GM23338 (cell line): ENCODE results near the gene RGS6. TPM values are rescaled to one million over a fixed set of nuclear protein-coding genes. Genes with fewer than 3 reads are reported as not detected.

Experiments used
- ATAC-seq: fragments of 200-7000 bp; cut with Tn5 transposase; 3 replicates; pipeline ENCODE4 v1.9.1; 2020
- DNase-seq: peaks from one replicate; pipeline ENCODE4 v3.0.0-alpha.2; 2015; ENCODE audit warnings: low spot score
- H2AFZ ChIP-seq: fragments of 200-600 bp; sonication (generic); 2 replicates; pipeline ENCODE4 v1.8.0; 2016; ENCODE audit warnings: antibody characterized with exemption, mild to moderate bottlenecking, moderate library complexity
- H3F3A ChIP-seq: fragments of 200-600 bp; sonication (generic); replicated peaks from 2 replicates; pipeline ENCODE4 v1.8.0; 2017; ENCODE audit warnings: antibody characterized with exemption, mixed run types, low read depth
- H3K27ac ChIP-seq: fragments of 200-600 bp; sonication (generic); 2 replicates; pipeline ENCODE4 v1.6.1; 2016; ENCODE audit warnings: low read depth
- H3K27me3 ChIP-seq: fragments of 200-600 bp; sonication (generic); 2 replicates; pipeline ENCODE4 v1.8.0; 2016; ENCODE audit warnings: mild to moderate bottlenecking, mixed run types, moderate library complexity; ENCODE audit not compliant: insufficient read depth
- H3K36me3 ChIP-seq: fragments of 200-600 bp; sonication (generic); 2 replicates; pipeline ENCODE4 v1.8.0; 2016; ENCODE audit warnings: mild to moderate bottlenecking; ENCODE audit not compliant: insufficient read depth
- H3K4me1 ChIP-seq: fragments of 200-600 bp; sonication (generic); 2 replicates; pipeline ENCODE4 v1.8.0; 2016; ENCODE audit warnings: mild to moderate bottlenecking, moderate library complexity; ENCODE audit not compliant: insufficient read depth
- H3K4me2 ChIP-seq: fragments of 200-600 bp; sonication (generic); 2 replicates; pipeline ENCODE4 v1.7.1; 2017; ENCODE audit warnings: mixed run types
- H3K4me3 ChIP-seq: fragments of 200-600 bp; sonication (generic); 2 replicates; pipeline ENCODE4 v1.6.1; 2016; ENCODE audit warnings: mixed run types
- H3K79me2 ChIP-seq: fragments of 200-600 bp; sonication (generic); replicated peaks from 2 replicates; pipeline ENCODE4 v1.8.0; 2017; ENCODE audit warnings: mild to moderate bottlenecking; ENCODE audit not compliant: insufficient read depth
- H3K9me2 ChIP-seq: fragments of 200-600 bp; sonication (generic); 2 replicates; pipeline ENCODE4 v1.8.0; 2017; ENCODE audit not compliant: insufficient read depth
- H4K20me1 ChIP-seq: fragments of 200-600 bp; sonication (generic); replicated peaks from 2 replicates; pipeline ENCODE4 v1.8.0; 2017; ENCODE audit warnings: mild to moderate bottlenecking; ENCODE audit not compliant: insufficient read depth
- H3K27ac Mint-ChIP-seq: 2 replicates; pipeline ENCODE4 v1.8.0; 2020; ENCODE audit warnings: inconsistent platforms, mild to moderate bottlenecking, moderate library complexity, mixed read lengths
- H3K27me3 Mint-ChIP-seq: 3 replicates; pipeline ENCODE4 v1.8.0; 2022; ENCODE audit warnings: low read depth, mild to moderate bottlenecking, moderate library complexity, mixed read lengths, inconsistent platforms; ENCODE audit not compliant: insufficient read depth, poor library complexity
- H3K36me3 Mint-ChIP-seq: 3 replicates; pipeline ENCODE4 v1.8.0; 2021; ENCODE audit warnings: low read depth, mild to moderate bottlenecking, inconsistent platforms, moderate library complexity, mixed read lengths
- H3K4me1 Mint-ChIP-seq: 3 replicates; pipeline ENCODE4 v1.8.0; 2020; ENCODE audit warnings: mild to moderate bottlenecking, inconsistent platforms, mixed read lengths
- H3K4me3 Mint-ChIP-seq: 3 replicates; pipeline ENCODE4 v1.8.0; 2021; ENCODE audit warnings: moderate library complexity, mild to moderate bottlenecking, inconsistent platforms, mixed read lengths
- H3K9me3 Mint-ChIP-seq: 3 replicates; pipeline ENCODE4 v1.8.0; 2020; ENCODE audit warnings: moderate library complexity, mild to moderate bottlenecking, inconsistent platforms, mixed read lengths
- CREB1 ChIP-seq: fragments of 250-450 bp; sonication (Bioruptor Pico); IDR thresholded peaks from 2 replicates; pipeline ENCODE4 v1.5.0; 2020; ENCODE audit warnings: low read depth, mild to moderate bottlenecking, moderate library complexity
- EZH2 ChIP-seq: fragments of 200-600 bp; sonication (generic); IDR thresholded peaks from one replicate; pipeline ENCODE4 v1.8.0; 2017; ENCODE audit warnings: antibody characterized with exemption, mild to moderate bottlenecking, low read depth; ENCODE audit not compliant: unreplicated experiment
- EZH2phosphoT487 ChIP-seq: fragments of 200-600 bp; sonication (generic); IDR thresholded peaks from one replicate; pipeline ENCODE4 v1.8.1; 2018; ENCODE audit warnings: antibody characterized with exemption; ENCODE audit not compliant: unreplicated experiment
- JUNB ChIP-seq: IDR thresholded peaks from one replicate; pipeline ENCODE4 v1.6.1; 2016; ENCODE audit warnings: antibody characterized with exemption; ENCODE audit not compliant: unreplicated experiment
- NANOG ChIP-seq: IDR thresholded peaks from 2 replicates; pipeline ENCODE4 v1.6.1; 2016; ENCODE audit warnings: antibody characterized with exemption, borderline replicate concordance
- POLR2AphosphoS5 ChIP-seq: IDR thresholded peaks from 2 replicates; pipeline ENCODE4 v1.6.1; 2016; ENCODE audit warnings: antibody characterized with exemption, low read depth
- STAT1 ChIP-seq: IDR thresholded peaks from one replicate; pipeline ENCODE4 v1.6.1; 2016; ENCODE audit warnings: antibody characterized with exemption; ENCODE audit not compliant: unreplicated experiment
- ZNF114 ChIP-seq: fragments of 250-450 bp; sonication (Bioruptor Pico); IDR thresholded peaks from 2 replicates; pipeline ENCODE4 v1.5.0; 2020; ENCODE audit warnings: mild to moderate bottlenecking, moderate library complexity
- ZNF331 ChIP-seq: fragments of 250-450 bp; sonication (Bioruptor Pico); IDR thresholded peaks from 2 replicates; pipeline ENCODE4 v1.5.0; 2020; ENCODE audit warnings: low read depth, mild to moderate bottlenecking, moderate library complexity
- polyA plus RNA-seq: library from polyadenylated mRNA; unstranded; fragments of >200 nt; fragmentation: Nextera tagmentation; extraction: Ambion mirVana; gene quantifications from 2 replicates; pipeline ENCODE4 v1.2.1, GENCODE V29; 2016
- total RNA-seq: library from RNA; depleted of rRNA; stranded (reverse); fragments of >200 nt; shearing (Covaris generic); gene quantifications from 2 replicates; pipeline ENCODE4 v1.2.3, GENCODE V29; 2014
- TF ChIP-seq, protein P1 (sequence below): fragments of 250-450 bp; sonication (Bioruptor Pico); IDR thresholded peaks from 2 replicates; pipeline ENCODE4 v1.5.0; 2020; ENCODE audit warnings: mild to moderate bottlenecking, moderate library complexity
- TF ChIP-seq, protein P2 (sequence below): IDR thresholded peaks from one replicate; pipeline ENCODE4 v1.6.1; 2018; ENCODE audit warnings: antibody characterized with exemption; ENCODE audit not compliant: unreplicated experiment
- TF ChIP-seq, protein P3 (sequence below): IDR thresholded peaks from 2 replicates; pipeline ENCODE4 v1.6.1; 2016; ENCODE audit warnings: antibody characterized with exemption
- TF ChIP-seq, protein P4 (sequence below), 2 experiments: fragments of 200-600 bp in 1 of 2; sonication (generic) in 1 of 2; conservative IDR thresholded peaks; 2 replicates each; pipeline versions ENCODE4 v1.5.1 to v1.6.1; 2016 to 2017; ENCODE audit warnings: antibody characterized with exemption in 2 of 2, low read depth in 2 of 2, mild to moderate bottlenecking in 2 of 2, moderate library complexity in 1 of 2

Gene RGS6
- total and polyA plus RNA-seq, 2 experiments from 2014 or later = 0.66 to 0.83 TPM

DNA sequence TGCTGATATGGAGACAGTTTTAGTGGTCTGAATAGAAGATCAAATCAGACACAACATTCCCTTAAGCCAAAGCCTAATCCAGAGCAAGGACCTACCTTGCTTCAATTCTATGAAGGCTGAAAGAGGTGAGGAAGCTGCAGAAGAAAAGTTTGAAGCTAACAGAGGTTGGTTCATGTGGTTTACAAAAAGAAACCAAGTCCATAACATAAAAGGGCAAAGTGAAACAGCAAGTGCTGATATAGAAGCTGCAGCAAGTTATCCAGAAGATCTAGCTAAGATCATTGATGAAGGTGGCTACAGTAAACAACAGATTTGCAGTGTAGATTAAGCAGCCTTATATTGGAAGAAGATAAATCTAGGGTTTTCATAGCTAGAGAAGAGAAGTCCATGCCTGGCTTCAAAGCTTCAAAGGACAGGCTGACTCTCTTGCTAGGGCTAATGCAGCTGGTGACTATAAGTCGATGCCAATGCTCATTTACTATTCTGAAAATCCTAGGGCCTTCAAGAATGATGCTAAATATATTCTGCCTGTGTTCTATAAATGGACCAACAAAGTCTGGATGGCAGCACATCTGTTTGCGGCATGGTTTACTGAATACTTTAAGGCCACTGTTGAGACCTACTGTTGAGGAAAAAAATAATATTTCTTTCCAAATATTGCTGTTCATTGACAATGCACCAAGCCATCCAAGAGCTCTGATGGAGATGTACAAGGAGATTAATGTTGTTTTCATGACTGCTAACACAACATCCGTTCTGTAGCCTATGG, 600.6 kb downstream of the RGS6 start:
- Histone ChIP-seq H3K36me3 (0 out of 2 replicates have a peak, but pooled peaks cover 3% of the 10 kb centered on the region), H3K4me3 (no peak overlapping the region), H3F3A (no peaks in the 10 kb centered on the region), H3K79me2 (no peaks in the 10 kb centered on the region), H3K27ac (no peak overlapping the region), H3K4me1 (no peaks in the 10 kb centered on the region), H3K27me3 (no peaks in the 10 kb centered on the region), H3K9me2 (0 out of 2 replicates have a peak, but pooled peaks cover 5% of the 10 kb centered on the region), H3K4me2 (no peak overlapping the region), H2AFZ (no peak overlapping the region), H4K20me1 (no peaks in the 10 kb centered on the region)
- ATAC-seq (no peak), DNase-seq (no peak)
- TF ChIP-seq POLR2AphosphoS5 (no peak), EZH2phosphoT487 (no peak), NANOG (no peak), EZH2 (no peak), STAT1 (no peak), ZNF331 (CRISPR knock-in tag) (no peak), ZNF114 (CRISPR knock-in tag) (no peak), JUNB (no peak), CREB1 (no peak)
- TF ChIP-seq, protein P1, sequence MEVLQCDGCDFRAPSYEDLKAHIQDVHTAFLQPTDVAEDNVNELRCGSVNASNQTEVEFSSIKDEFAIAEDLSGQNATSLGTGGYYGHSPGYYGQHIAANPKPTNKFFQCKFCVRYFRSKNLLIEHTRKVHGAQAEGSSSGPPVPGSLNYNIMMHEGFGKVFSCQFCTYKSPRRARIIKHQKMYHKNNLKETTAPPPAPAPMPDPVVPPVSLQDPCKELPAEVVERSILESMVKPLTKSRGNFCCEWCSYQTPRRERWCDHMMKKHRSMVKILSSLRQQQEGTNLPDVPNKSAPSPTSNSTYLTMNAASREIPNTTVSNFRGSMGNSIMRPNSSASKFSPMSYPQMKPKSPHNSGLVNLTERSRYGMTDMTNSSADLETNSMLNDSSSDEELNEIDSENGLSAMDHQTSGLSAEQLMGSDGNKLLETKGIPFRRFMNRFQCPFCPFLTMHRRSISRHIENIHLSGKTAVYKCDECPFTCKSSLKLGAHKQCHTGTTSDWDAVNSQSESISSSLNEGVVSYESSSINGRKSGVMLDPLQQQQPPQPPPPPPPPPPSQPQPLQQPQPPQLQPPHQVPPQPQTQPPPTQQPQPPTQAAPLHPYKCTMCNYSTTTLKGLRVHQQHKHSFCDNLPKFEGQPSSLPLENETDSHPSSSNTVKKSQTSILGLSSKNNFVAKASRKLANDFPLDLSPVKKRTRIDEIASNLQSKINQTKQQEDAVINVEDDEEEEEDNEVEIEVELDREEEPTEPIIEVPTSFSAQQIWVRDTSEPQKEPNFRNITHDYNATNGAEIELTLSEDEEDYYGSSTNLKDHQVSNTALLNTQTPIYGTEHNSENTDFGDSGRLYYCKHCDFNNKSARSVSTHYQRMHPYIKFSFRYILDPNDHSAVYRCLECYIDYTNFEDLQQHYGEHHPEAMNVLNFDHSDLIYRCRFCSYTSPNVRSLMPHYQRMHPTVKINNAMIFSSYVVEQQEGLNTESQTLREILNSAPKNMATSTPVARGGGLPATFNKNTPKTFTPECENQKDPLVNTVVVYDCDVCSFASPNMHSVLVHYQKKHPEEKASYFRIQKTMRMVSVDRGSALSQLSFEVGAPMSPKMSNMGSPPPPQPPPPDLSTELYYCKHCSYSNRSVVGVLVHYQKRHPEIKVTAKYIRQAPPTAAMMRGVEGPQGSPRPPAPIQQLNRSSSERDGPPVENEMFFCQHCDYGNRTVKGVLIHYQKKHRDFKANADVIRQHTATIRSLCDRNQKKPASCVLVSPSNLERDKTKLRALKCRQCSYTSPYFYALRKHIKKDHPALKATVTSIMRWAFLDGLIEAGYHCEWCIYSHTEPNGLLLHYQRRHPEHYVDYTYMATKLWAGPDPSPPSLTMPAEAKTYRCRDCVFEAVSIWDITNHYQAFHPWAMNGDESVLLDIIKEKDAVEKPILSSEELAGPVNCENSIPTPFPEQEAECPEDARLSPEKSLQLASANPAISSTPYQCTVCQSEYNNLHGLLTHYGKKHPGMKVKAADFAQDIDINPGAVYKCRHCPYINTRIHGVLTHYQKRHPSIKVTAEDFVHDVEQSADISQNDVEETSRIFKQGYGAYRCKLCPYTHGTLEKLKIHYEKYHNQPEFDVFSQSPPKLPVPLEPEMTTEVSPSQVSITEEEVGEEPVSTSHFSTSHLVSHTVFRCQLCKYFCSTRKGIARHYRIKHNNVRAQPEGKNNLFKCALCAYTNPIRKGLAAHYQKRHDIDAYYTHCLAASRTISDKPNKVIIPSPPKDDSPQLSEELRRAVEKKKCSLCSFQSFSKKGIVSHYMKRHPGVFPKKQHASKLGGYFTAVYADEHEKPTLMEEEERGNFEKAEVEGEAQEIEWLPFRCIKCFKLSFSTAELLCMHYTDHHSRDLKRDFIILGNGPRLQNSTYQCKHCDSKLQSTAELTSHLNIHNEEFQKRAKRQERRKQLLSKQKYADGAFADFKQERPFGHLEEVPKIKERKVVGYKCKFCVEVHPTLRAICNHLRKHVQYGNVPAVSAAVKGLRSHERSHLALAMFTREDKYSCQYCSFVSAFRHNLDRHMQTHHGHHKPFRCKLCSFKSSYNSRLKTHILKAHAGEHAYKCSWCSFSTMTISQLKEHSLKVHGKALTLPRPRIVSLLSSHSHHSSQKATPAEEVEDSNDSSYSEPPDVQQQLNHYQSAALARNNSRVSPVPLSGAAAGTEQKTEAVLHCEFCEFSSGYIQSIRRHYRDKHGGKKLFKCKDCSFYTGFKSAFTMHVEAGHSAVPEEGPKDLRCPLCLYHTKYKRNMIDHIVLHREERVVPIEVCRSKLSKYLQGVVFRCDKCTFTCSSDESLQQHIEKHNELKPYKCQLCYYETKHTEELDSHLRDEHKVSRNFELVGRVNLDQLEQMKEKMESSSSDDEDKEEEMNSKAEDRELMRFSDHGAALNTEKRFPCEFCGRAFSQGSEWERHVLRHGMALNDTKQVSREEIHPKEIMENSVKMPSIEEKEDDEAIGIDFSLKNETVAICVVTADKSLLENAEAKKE (CRISPR knock-in tag) = no peak
- TF ChIP-seq, protein P2, sequence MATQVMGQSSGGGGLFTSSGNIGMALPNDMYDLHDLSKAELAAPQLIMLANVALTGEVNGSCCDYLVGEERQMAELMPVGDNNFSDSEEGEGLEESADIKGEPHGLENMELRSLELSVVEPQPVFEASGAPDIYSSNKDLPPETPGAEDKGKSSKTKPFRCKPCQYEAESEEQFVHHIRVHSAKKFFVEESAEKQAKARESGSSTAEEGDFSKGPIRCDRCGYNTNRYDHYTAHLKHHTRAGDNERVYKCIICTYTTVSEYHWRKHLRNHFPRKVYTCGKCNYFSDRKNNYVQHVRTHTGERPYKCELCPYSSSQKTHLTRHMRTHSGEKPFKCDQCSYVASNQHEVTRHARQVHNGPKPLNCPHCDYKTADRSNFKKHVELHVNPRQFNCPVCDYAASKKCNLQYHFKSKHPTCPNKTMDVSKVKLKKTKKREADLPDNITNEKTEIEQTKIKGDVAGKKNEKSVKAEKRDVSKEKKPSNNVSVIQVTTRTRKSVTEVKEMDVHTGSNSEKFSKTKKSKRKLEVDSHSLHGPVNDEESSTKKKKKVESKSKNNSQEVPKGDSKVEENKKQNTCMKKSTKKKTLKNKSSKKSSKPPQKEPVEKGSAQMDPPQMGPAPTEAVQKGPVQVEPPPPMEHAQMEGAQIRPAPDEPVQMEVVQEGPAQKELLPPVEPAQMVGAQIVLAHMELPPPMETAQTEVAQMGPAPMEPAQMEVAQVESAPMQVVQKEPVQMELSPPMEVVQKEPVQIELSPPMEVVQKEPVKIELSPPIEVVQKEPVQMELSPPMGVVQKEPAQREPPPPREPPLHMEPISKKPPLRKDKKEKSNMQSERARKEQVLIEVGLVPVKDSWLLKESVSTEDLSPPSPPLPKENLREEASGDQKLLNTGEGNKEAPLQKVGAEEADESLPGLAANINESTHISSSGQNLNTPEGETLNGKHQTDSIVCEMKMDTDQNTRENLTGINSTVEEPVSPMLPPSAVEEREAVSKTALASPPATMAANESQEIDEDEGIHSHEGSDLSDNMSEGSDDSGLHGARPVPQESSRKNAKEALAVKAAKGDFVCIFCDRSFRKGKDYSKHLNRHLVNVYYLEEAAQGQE = no peak
- TF ChIP-seq, protein P3, sequence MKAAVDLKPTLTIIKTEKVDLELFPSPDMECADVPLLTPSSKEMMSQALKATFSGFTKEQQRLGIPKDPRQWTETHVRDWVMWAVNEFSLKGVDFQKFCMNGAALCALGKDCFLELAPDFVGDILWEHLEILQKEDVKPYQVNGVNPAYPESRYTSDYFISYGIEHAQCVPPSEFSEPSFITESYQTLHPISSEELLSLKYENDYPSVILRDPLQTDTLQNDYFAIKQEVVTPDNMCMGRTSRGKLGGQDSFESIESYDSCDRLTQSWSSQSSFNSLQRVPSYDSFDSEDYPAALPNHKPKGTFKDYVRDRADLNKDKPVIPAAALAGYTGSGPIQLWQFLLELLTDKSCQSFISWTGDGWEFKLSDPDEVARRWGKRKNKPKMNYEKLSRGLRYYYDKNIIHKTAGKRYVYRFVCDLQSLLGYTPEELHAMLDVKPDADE = no peak
- TF ChIP-seq, protein P4, sequence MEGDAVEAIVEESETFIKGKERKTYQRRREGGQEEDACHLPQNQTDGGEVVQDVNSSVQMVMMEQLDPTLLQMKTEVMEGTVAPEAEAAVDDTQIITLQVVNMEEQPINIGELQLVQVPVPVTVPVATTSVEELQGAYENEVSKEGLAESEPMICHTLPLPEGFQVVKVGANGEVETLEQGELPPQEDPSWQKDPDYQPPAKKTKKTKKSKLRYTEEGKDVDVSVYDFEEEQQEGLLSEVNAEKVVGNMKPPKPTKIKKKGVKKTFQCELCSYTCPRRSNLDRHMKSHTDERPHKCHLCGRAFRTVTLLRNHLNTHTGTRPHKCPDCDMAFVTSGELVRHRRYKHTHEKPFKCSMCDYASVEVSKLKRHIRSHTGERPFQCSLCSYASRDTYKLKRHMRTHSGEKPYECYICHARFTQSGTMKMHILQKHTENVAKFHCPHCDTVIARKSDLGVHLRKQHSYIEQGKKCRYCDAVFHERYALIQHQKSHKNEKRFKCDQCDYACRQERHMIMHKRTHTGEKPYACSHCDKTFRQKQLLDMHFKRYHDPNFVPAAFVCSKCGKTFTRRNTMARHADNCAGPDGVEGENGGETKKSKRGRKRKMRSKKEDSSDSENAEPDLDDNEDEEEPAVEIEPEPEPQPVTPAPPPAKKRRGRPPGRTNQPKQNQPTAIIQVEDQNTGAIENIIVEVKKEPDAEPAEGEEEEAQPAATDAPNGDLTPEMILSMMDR (conservative IDR thresholded peaks at IDR 0.05; ENCODE audit: low read depth in 2 of 2) = no peak
- Mint-ChIP-seq H3K36me3 (no peaks in the 10 kb centered on the region; the same call in 2 of the 3 replicates), H3K4me3 (no peak overlapping the region), H3K27ac (no peak overlapping the region), H3K9me3 (peaks cover 18% of the 10 kb centered on the region; the same call in 2 of the 3 replicates), H3K27me3 (peaks cover 1% of the 10 kb centered on the region), H3K4me1 (peaks cover 2% of the 10 kb centered on the region)
